Omental fat pad (tissue), 4 donors: ENCODE results near the gene PLXNB1. TPM values are rescaled to one million over a fixed set of nuclear protein-coding genes. Genes with fewer than 3 reads are reported as not detected.

Experiments used
- ATAC-seq: fragments of 150-250 bp; one replicate; pipeline ENCODE4 v1.9.1; 2016; ENCODE audit warnings: mild to moderate bottlenecking, moderate library complexity; ENCODE audit not compliant: low FRiP score
- DNase-seq: peaks from one replicate; pipeline ENCODE4 v3.0.0-alpha.2; 2019; ENCODE audit warnings: low spot score
- total RNA-seq, 4 donors: library from RNA; depleted of rRNA; stranded (reverse); fragments of >200 nt; gene quantifications; one replicate each; pipeline ENCODE4 v1.1.0, GENCODE V29; 2016
- TF ChIP-seq, protein P1 (sequence below), 3 donors: fragments of 450-650 bp; IDR thresholded peaks; one replicate each; pipeline ENCODE4 v1.5.1; 2016 to 2017; ENCODE audit warnings: antibody characterized with exemption in 3 of 3, mild to moderate bottlenecking in 3 of 3, moderate library complexity in 2 of 3

The PLXNB1 gene
- total RNA-seq, 4 donors from 2014 or later = 66.7 to 91.3 (median 77.1) TPM

- TF ChIP-seq, protein P1, sequence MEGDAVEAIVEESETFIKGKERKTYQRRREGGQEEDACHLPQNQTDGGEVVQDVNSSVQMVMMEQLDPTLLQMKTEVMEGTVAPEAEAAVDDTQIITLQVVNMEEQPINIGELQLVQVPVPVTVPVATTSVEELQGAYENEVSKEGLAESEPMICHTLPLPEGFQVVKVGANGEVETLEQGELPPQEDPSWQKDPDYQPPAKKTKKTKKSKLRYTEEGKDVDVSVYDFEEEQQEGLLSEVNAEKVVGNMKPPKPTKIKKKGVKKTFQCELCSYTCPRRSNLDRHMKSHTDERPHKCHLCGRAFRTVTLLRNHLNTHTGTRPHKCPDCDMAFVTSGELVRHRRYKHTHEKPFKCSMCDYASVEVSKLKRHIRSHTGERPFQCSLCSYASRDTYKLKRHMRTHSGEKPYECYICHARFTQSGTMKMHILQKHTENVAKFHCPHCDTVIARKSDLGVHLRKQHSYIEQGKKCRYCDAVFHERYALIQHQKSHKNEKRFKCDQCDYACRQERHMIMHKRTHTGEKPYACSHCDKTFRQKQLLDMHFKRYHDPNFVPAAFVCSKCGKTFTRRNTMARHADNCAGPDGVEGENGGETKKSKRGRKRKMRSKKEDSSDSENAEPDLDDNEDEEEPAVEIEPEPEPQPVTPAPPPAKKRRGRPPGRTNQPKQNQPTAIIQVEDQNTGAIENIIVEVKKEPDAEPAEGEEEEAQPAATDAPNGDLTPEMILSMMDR (IDR thresholded peaks at IDR 0.05) = no peak
- no peak for ATAC-seq
- DNase-seq = no peak
Measured at GRCh38 chr3:48388966-48389365, 40.9 kb downstream of the PLXNB1 start.

DNA sequence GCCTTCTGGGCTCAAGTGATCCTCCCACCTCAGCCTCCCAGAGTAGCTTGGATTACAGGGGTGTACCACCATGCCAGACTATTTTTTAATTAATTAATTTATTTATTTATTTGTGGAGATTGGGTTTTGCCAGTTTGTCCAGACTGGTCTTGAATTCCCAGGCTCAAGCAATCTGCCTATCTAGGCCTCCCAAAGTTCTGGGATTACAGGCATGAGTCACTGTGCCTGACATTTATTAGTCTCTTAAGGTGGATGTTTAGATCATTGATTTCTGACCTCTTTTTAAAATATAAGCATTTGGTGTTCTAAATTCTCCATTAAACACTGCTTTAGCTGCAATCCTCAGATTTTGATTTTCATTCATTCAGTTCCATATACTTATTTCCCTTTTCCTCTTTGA lies 42.3 kb downstream of the PLXNB1 start:
- ATAC-seq = no peak
- TF ChIP-seq, protein P1 (IDR thresholded peaks at IDR 0.05) = no peak
- no peak for DNase-seq

DNA sequence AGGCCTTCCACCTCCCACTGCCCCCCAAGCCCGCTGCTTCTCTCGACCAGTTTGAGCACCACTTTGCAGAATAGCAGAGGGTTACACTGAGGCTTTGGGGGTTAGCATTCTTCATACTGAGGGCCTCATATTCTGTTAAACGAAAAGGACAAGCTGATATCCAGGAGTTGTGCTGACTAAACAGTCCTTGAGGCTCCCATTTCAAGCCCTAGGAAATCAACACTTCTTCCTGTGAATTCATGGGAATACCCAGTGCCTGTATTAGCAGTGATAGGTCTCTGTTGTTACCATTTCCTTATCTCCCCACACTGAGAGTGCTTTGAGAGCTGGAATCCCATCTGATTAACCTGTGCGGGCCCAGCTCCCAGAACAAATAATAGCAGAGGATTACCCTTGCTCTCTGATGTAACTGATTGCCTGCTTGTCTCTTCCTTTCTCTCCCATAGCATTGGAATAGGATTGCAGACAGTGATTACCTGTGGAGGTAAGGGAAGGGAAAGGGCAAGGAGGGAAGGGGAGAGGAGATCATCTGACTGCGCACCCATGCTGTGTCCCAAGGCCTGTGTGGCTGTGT lies 56.9 kb downstream of the PLXNB1 start:
- ATAC-seq (no peak), DNase-seq (no peak)
- TF ChIP-seq, protein P1 (IDR thresholded peaks at IDR 0.05) = no peak

DNA sequence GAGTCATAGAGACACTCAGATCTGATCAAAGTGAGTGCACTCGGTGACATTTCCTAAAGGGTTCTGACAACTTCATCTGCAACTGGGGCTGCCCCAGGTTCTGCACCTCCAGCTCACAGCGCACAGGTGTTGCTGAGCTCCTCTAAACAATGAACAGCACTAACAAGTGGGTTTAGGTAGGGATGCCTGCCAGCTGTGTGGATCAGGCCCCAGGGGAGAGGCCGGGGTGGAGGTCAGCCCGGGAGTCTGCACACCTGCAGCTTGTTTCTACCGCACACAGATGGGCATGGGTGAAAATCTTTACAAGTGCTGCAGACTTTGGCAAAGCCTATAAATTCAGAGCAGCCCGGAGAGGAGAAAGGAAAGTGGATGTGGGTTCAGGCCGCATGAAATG lies 57.5 kb downstream of the PLXNB1 start:
- ATAC-seq = no peak
- DNase-seq = no peak

GRCh38 chr3:48371651-48372376 lies 58.1 kb downstream of the PLXNB1 start, which contains the start of gene FBXW12:
FBXW12 (plus strand) TSS chr3:48372219; CDS start chr3:48372768, 549 bp downstream.
- no peak for ATAC-seq
- TF ChIP-seq, protein P1 (IDR thresholded peaks at IDR 0.05) = no peak
- DNase-seq = no peak

More for the DNA sequence above, 57.5 kb downstream of the PLXNB1 start:
- TF ChIP-seq, protein P1 (IDR thresholded peaks at IDR 0.05) = no peak

- TF ChIP-seq, protein P1 (IDR thresholded peaks at IDR 0.05) = no peak
- DNase-seq (no peak), ATAC-seq (no peak)
Measured at GRCh38 chr3:48370333-48370713, 59.6 kb downstream of the PLXNB1 start.
